Endothelial cell of umbilical vein (primary cell): ENCODE data around the gene BIRC5. TPM values are rescaled to one million over a fixed set of nuclear protein-coding genes. Genes with fewer than 3 reads are reported as not detected.
A peak's percentile ranks its signal among the peaks of the same experiment; 100 is the strongest.

Source experiments
- BruUV-seq: library from RNA; stranded (reverse); fragments of 400-500 nt; replicated peaks from 2 replicates; lab custom pipeline; 2021; lab: Mats Ljungman, UMichigan
- CTCF ChIA-PET: fragments of 300-600, 350-600 bp; sonication (Branson Sonifier 250); formaldehyde crosslinking; loops from one replicate; lab custom pipeline; 2021; ENCODE audit warnings: antibody characterized with exemption, inconsistent platforms; lab: Charles Lee
- POLR2A ChIA-PET: fragments of 300-600, 350-600 bp; sonication (Branson Sonifier 250); formaldehyde crosslinking; loops from one replicate; lab custom pipeline; 2021; ENCODE audit warnings: antibody characterized with exemption, inconsistent platforms; lab: Charles Lee
- DNase-seq: peaks from one replicate; pipeline ENCODE4 v3.0.0-alpha.2; 2011; ENCODE audit warnings: low read depth, low spot score
- FAIRE-seq: peaks from 2 replicates; lab custom pipeline; 2011; peaks lifted over from hg19 to GRCh38; lab: Jason Lieb, UNC
- H2AFZ ChIP-seq: 2 replicates; pipeline ENCODE4 v1.6.0; 2012; ENCODE audit warnings: low read depth, low read length, control low read depth, inconsistent platforms
- H3K27ac ChIP-seq: 2 replicates; pipeline ENCODE4 v1.5.1; 2011; ENCODE audit warnings: low read depth, mild to moderate bottlenecking, control low read depth, low read length, moderate library complexity; ENCODE audit not compliant: insufficient read depth
- H3K27me3 ChIP-seq, 2 experiments: 2 replicates each; pipeline versions ENCODE4 v1.6.0 to v1.6.1; 2011; ENCODE audit warnings: low read length in 2 of 2, mixed read lengths in 1 of 2; ENCODE audit not compliant: control insufficient read depth in 2 of 2, insufficient read depth in 2 of 2
- H3K36me3 ChIP-seq, 2 experiments: 2 replicates in 1 of 2; 3 replicates in 1 of 2; pipeline ENCODE4 v1.5.1; 2011; ENCODE audit warnings: low read length in 2 of 2, mild to moderate bottlenecking in 1 of 2, moderate library complexity in 1 of 2; ENCODE audit not compliant: control insufficient read depth in 2 of 2, insufficient read depth in 2 of 2; ENCODE audit errors: extremely low read depth in 1 of 2
- H3K4me1 ChIP-seq: 3 replicates; pipeline ENCODE4 v1.5.1; 2011; ENCODE audit warnings: mild to moderate bottlenecking, low read length; ENCODE audit not compliant: control insufficient read depth, insufficient read depth; ENCODE audit errors: extremely low read depth
- H3K4me2 ChIP-seq: 2 replicates; pipeline ENCODE4 v1.6.1; 2011; ENCODE audit warnings: low read length, control low read depth, mixed read lengths; ENCODE audit not compliant: insufficient read depth
- H3K4me3 ChIP-seq, 3 experiments: fragments of 200-600 bp in 1 of 3; sonication (generic), shearing (Covaris generic) in 1 of 3; replicated peaks in 1 of 3; 2 replicates each; pipeline ENCODE4 v1.5.1; 2011 to 2016; ENCODE audit warnings: control low read depth in 3 of 3, low read length in 3 of 3, mild to moderate bottlenecking in 2 of 3, inconsistent platforms in 1 of 3, low read depth in 1 of 3, moderate library complexity in 1 of 3; ENCODE audit not compliant: insufficient read depth in 1 of 3
- H3K79me2 ChIP-seq: 2 replicates; pipeline ENCODE4 v1.6.0; 2012; ENCODE audit warnings: low read length, inconsistent platforms; ENCODE audit not compliant: control insufficient read depth, insufficient read depth
- H3K9ac ChIP-seq: replicated peaks from 2 replicates; pipeline ENCODE3; 2011; ENCODE audit warnings: low read length, control low read depth; ENCODE audit not compliant: insufficient read depth; ENCODE audit errors: extremely low read depth
- H3K9me1 ChIP-seq: replicated peaks from 3 replicates; pipeline ENCODE4 v1.6.0; 2011; ENCODE audit warnings: mild to moderate bottlenecking, low read length; ENCODE audit not compliant: control insufficient read depth, insufficient read depth; ENCODE audit errors: extremely low read depth
- H3K9me3 ChIP-seq: replicated peaks from 2 replicates; pipeline ENCODE4 v1.5.1; 2012; ENCODE audit warnings: low read length, inconsistent platforms; ENCODE audit not compliant: control insufficient read depth, insufficient read depth
- H4K20me1 ChIP-seq: replicated peaks from 2 replicates; pipeline ENCODE3; 2011; ENCODE audit warnings: mild to moderate bottlenecking, low read length; ENCODE audit not compliant: control insufficient read depth, insufficient read depth; ENCODE audit errors: extremely low read depth
- EZH2 ChIP-seq: IDR thresholded peaks from 2 replicates; pipeline ENCODE4 v1.6.1; 2012; ENCODE audit warnings: borderline replicate concordance, low read depth, mild to moderate bottlenecking, moderate library complexity, low read length, inconsistent platforms; ENCODE audit not compliant: severe bottlenecking
- FOS ChIP-seq: IDR thresholded peaks from 2 replicates; pipeline ENCODE4 v1.6.1; 2011; ENCODE audit warnings: mild to moderate bottlenecking, low read length, moderate library complexity, borderline replicate concordance; ENCODE audit not compliant: insufficient read depth
- GATA2 ChIP-seq: IDR thresholded peaks from 2 replicates; pipeline ENCODE4 v1.7.0; 2011; ENCODE audit warnings: low read depth, mild to moderate bottlenecking, moderate library complexity, mixed read lengths, low read length; ENCODE audit not compliant: insufficient read length, insufficient read depth
- JUN ChIP-seq: IDR thresholded peaks from 2 replicates; pipeline ENCODE4 v1.6.1; 2011; ENCODE audit warnings: borderline replicate concordance, low read depth; ENCODE audit not compliant: insufficient read length, insufficient read depth
- MYC ChIP-seq: IDR thresholded peaks from one replicate; pipeline ENCODE4 v1.6.1; 2011; ENCODE audit warnings: mild to moderate bottlenecking, low read depth, low read length
- POLR2A ChIP-seq: IDR thresholded peaks from 2 replicates; pipeline ENCODE4 v1.6.1; 2012; ENCODE audit warnings: low read depth, mild to moderate bottlenecking, control low read depth, low read length
- POLR2AphosphoS5 ChIP-seq: IDR thresholded peaks from 2 replicates; pipeline ENCODE4 v1.6.1; 2012; ENCODE audit warnings: low read depth, mild to moderate bottlenecking, control low read depth, low read length, moderate library complexity; ENCODE audit not compliant: insufficient read depth
- dilution Hi-C: fragments of 300-500 bp; cut with MboI; formaldehyde crosslinking; loops from one replicate; pipeline ENCODE4 v1.15.0; 2019; ENCODE audit warnings: low sequenced_read_pairs; ENCODE audit not compliant: extremely low pct_ligation_motif_present
- intact Hi-C: fragments of 100-400 bp; cut with micrococcal nuclease; formaldehyde crosslinking; loops from one replicate; pipeline ENCODE4 v1.10.0; 2022
- polyA plus RNA-seq, 4 experiments: library from polyadenylated mRNA; depleted of rRNA in 3 of 4; stranded (reverse) in 3 of 4; unstranded in 1 of 4; fragments of >200 nt; gene quantifications; 2 replicates each; pipeline versions ENCODE4 v1.2.1 to v1.2.3, GENCODE V29; 2011 to 2012; ENCODE audit warnings: missing spikeins in 1 of 4
- total RNA-seq: library from RNA; stranded (reverse); gene quantifications from 2 replicates; pipeline ENCODE4 v1.2.3, GENCODE V29; 2021
- TF ChIP-seq, protein P1 (sequence below), 2 donors: IDR thresholded peaks; 1 replicate in 1 of 2; 2 replicates in 1 of 2; pipeline ENCODE4 v1.5.1; 2011; ENCODE audit warnings: low read length in 2 of 2, mild to moderate bottlenecking in 2 of 2, moderate library complexity in 2 of 2, control low read depth in 1 of 2, inconsistent platforms in 1 of 2, low read depth in 1 of 2; ENCODE audit not compliant: insufficient read depth in 1 of 2; ENCODE audit errors: extremely low read depth in 1 of 2
- TF ChIP-seq, protein P2 (sequence below): IDR thresholded peaks from 2 replicates; pipeline ENCODE4 v1.6.1; 2011; ENCODE audit not compliant: insufficient read depth, insufficient read length

Gene BIRC5
- total and polyA plus RNA-seq, 2 donors (not counting 3 experiments of a cell fraction or from before 2014, with no cell fraction given) = 32.8 to 74.6 TPM

DNA sequence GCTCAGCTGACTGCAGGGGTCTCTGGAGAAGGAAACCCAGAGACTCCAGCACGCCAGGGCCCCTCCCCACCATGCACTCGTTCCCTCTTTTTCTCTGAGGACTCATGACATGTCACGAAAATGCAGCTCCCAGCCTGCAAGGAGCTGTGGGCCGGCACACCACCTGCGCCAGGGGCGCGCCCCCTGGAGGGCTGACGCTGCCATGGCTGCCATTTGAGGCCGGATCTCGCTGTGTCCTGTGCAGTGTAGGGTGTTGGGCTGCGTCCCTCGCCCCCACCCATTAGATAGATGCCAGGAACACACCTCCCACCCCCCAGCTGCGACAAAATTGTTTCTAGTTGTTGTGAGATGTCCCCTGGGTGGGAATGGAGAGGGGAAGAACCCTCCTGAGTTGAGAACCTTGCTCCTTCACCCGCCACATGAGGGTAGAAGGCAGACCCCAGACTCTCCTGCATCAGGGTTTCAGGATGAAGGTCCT, 37.5 kb upstream of the BIRC5 start:
- dilution Hi-C loops (no loop called here), intact Hi-C loops (loop anchor here (1.0 to 5.0 kb wide), 3 partner anchors 64 to 159 kb away; no protein-coding TSS in a partner anchor)
- ChIA-PET POLR2A (interaction anchor here (0.8 kb wide), 1 partner anchor 9 kb away, joined by 3 read pairs; no protein-coding TSS in a partner anchor), CTCF (interaction anchor here (0.6 to 4.9 kb wide), 25 partner anchors 10 to 245 kb away, joined by 3 to 57 read pairs (median 5); partner anchors contain the start of genes AFMID, TK1 and TMC6)
- TF ChIP-seq POLR2AphosphoS5 (no peak), MYC (no peak), POLR2A (no peak), EZH2 (no peak), JUN (no peak), FOS (no peak), GATA2 (no peak)
- TF ChIP-seq, protein P1, sequence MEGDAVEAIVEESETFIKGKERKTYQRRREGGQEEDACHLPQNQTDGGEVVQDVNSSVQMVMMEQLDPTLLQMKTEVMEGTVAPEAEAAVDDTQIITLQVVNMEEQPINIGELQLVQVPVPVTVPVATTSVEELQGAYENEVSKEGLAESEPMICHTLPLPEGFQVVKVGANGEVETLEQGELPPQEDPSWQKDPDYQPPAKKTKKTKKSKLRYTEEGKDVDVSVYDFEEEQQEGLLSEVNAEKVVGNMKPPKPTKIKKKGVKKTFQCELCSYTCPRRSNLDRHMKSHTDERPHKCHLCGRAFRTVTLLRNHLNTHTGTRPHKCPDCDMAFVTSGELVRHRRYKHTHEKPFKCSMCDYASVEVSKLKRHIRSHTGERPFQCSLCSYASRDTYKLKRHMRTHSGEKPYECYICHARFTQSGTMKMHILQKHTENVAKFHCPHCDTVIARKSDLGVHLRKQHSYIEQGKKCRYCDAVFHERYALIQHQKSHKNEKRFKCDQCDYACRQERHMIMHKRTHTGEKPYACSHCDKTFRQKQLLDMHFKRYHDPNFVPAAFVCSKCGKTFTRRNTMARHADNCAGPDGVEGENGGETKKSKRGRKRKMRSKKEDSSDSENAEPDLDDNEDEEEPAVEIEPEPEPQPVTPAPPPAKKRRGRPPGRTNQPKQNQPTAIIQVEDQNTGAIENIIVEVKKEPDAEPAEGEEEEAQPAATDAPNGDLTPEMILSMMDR (IDR thresholded peaks at IDR 0.05; ENCODE audit: extremely low read depth in 1 of 2, insufficient read depth in 1 of 2, low read depth in 1 of 2, low read length in 2 of 2) = peak; percentile 96 to 98
- TF ChIP-seq, protein P2, sequence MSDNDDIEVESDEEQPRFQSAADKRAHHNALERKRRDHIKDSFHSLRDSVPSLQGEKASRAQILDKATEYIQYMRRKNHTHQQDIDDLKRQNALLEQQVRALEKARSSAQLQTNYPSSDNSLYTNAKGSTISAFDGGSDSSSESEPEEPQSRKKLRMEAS = peak; percentile 44
- DNase-seq = peak; percentile 52
- H3K9me1 ChIP-seq = no peaks in the 10 kb centered on the region
- H3K4me1 ChIP-seq = peaks cover 8% of the 10 kb centered on the region
- no peaks in the 10 kb centered on the region for H3K9me3 ChIP-seq
- H3K4me3 ChIP-seq = no peak overlapping the region
- H3K36me3 ChIP-seq = peaks cover 0 to 2% of the 10 kb centered on the region in 2 experiments
- no peak overlapping the region for H3K9ac ChIP-seq
- no peak overlapping the region for H3K4me2 ChIP-seq
- BruUV-seq = no TSS peak
- no peak overlapping the region for H2AFZ ChIP-seq
- no peaks in the 10 kb centered on the region for H4K20me1 ChIP-seq
- FAIRE-seq = peak; percentile 38
- H3K27me3 ChIP-seq = no peaks in the 10 kb centered on the region
- H3K27ac ChIP-seq = no peak overlapping the region
- H3K79me2 ChIP-seq = no peaks in the 10 kb centered on the region
